Measurements from ENCODE around the gene MPEG1. TPM values are rescaled to one million over a fixed set of nuclear protein-coding genes. Genes with fewer than 3 reads are reported as not detected.

Gene MPEG1
- total and polyA plus RNA-seq, 12 donors, result 2.9 to 45.9 (median 5.9) TPM

GRCh38 chr11:59192446-59193020 lies 20.2 kb downstream of the MPEG1 start:
- DNase-seq (no peak), ATAC-seq (no peak)
- no peak for TF ChIP-seq CTCF (IDR thresholded peaks at IDR 0.05)
- no peaks in the 10 kb centered on the region for H3K9me3 ChIP-seq
- no peaks in the 10 kb centered on the region for H3K27me3 ChIP-seq
- H3K27ac ChIP-seq, result no peak overlapping the region
- WGBS, 2 donors, result 90 to 94% methylated on average over 4 of the region's 4 CpGs
- H3K4me1 ChIP-seq, result peaks cover 0 to 35% (median 8%) of the 10 kb centered on the region in 9 donors
- peaks cover 0 to 69% (median 6%) of the 10 kb centered on the region in 9 donors for H3K36me3 ChIP-seq
- intact Hi-C loops (cut with DNase I), result no loop called here
- H3K4me3 ChIP-seq, result no peak overlapping the region

DNA sequence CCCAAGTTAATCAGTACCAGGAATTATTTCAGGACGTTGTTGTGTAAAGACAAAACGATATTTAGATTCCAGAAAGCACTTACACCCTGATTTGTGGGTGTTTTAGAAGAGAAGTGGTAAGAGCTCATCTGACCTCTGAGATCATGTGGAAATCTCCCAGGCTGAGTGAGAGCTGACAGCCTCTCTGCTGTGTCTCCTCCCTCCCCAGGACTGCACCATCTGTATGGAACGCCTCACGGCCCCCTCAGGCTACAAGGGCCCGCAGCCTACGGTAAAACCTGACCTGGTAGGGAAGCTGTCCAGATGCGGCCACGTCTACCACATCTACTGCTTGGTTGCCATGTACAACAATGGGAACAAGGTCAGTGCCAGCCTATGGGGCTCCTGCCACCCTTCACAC lies 20.8 kb downstream of the MPEG1 start:
- WGBS, 2 donors, result 87 to 89% methylated on average over 8 of the region's 8 CpGs
- H3K27me3 ChIP-seq, result no peaks in the 10 kb centered on the region
- no peak overlapping the region for H3K27ac ChIP-seq
- peaks cover 0 to 37% (median 14%) of the 10 kb centered on the region in 9 donors for H3K4me1 ChIP-seq
- no peak for DNase-seq
- H3K36me3 ChIP-seq, result peaks cover 0 to 65% (median 6%) of the 10 kb centered on the region in 9 donors
- no peaks in the 10 kb centered on the region for H3K9me3 ChIP-seq
- H3K4me3 ChIP-seq, result no peak overlapping the region
- no peak for ATAC-seq
- TF ChIP-seq CTCF (IDR thresholded peaks at IDR 0.05), result no peak
- intact Hi-C loops (cut with DNase I), result no loop called here

DNA sequence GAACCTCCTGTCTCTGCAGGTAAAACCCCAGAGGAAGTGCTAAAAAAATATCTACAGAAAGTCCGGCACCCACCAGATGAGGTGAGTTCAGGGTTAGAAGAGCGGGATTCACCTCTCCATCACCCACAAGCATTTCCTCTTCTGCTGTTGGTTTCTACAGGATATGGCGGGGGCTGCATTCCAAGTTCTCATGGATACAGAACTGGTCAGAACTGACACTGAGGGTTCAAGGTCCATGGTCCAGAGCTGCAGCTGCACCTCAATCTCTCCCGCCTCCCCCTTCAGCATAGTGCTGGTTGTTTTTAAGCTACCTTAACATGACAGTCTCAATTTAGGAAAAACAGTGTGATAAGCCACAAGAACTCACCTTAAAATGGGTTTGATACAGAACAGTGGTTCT lies 21.6 kb downstream of the MPEG1 start:
- Histone ChIP-seq H3K27me3 (no peaks in the 10 kb centered on the region), H3K27ac (no peak overlapping the region), H3K4me1 (peaks cover 0 to 42% (median 14%) of the 10 kb centered on the region in 9 donors), H3K9me3 (no peaks in the 10 kb centered on the region), H3K4me3 (no peak overlapping the region), H3K36me3 (peaks cover 0 to 57% (median 3%) of the 10 kb centered on the region in 9 donors)
- no peak for DNase-seq
- WGBS, 2 donors, result 74 to 87% methylated on average over 4 of the region's 4 CpGs
- TF ChIP-seq CTCF (IDR thresholded peaks at IDR 0.05), result no peak
- intact Hi-C loops (cut with DNase I), result no loop called here
- ATAC-seq, result no peak

DNA sequence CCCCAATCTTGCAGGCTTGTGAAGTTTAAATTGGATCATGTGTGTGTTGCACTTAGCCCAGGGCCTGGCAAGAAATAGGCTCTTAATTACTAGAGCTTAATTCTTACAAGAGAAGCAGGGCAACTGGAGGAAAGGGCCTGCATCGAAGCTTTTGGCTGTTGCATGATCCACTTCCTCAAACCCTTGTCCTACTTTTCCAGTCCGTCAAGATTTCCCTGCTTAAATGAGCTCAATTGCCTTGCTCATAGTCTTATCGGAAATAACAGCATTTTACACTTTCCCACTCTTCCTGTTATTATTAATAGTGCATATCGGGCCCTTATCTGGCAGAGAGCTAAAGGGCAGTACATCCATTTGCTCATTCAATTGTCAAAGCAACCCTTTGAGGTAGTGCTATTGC lies 22.7 kb downstream of the MPEG1 start:
- TF ChIP-seq CTCF (IDR thresholded peaks at IDR 0.05), result no peak
- Histone ChIP-seq H3K27ac (peak overlapping the region in 2 of 10 donors; percentile 13 to 36), H3K4me3 (no peak overlapping the region), H3K36me3 (peaks cover 0 to 46% (median 3%) of the 10 kb centered on the region in 9 donors), H3K4me1 (peaks cover 0 to 50% (median 14%) of the 10 kb centered on the region in 9 donors), H3K27me3 (no peaks in the 10 kb centered on the region), H3K9me3 (no peaks in the 10 kb centered on the region)
- intact Hi-C loops (cut with DNase I), result no loop called here
- 43 to 46% methylated on average over 4 of the region's 4 CpGs for WGBS, 2 donors
- no peak for DNase-seq
- ATAC-seq, result no peak

Data from heart right ventricle (tissue), 16 donors.